Posterior cingulate gyrus (tissue), 11 donors: ENCODE measurements around the gene CHST7.
"Not testable (repeated sequence)": the region's sequence is repeated elsewhere in the genome, so short reads cannot be mapped to it uniquely, and the experiment has no call there.

ENCODE experiments used
- DNase-seq, 10 donors: peaks; one replicate each; pipeline versions ENCODE4 v3.0.0 to v3.0.0-alpha.2; 2020 to 2021; ENCODE audit warnings: mixed read lengths in 3 of 10
- intact Hi-C: fragments of 100-400 bp; cut with DNase I; formaldehyde crosslinking; loops from one replicate; pipeline ENCODE4 v1.15.1; 2023

Gene CHST7, protein sequence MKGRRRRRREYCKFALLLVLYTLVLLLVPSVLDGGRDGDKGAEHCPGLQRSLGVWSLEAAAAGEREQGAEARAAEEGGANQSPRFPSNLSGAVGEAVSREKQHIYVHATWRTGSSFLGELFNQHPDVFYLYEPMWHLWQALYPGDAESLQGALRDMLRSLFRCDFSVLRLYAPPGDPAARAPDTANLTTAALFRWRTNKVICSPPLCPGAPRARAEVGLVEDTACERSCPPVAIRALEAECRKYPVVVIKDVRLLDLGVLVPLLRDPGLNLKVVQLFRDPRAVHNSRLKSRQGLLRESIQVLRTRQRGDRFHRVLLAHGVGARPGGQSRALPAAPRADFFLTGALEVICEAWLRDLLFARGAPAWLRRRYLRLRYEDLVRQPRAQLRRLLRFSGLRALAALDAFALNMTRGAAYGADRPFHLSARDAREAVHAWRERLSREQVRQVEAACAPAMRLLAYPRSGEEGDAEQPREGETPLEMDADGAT

DNA sequence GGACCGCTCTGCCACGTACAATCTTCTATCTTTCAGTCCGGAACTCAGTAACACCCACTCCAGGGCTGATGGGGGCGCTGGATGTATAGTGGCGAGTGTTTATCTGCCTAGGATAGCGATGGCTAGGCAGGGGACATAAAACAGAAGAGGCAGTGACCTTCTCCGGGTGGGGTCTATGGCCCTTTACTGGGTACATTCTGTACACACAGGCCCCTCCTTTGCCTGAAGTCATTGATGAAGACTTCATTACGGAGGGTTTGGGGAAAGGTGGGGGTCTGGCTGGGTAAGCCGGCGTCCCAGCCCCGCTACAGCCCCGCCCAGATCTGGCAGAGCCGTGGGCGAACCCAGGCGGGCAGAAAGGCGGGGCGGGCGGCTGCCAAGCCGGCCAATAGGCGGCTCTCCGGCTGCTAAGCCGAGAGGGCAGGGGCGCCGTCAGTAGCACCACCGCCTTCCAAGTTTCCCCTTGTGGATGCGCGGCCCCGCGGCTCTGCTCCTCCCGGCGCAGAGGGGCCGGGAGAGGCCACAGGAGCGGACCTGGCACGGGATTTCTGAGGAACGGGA, at the start of gene CHST7:
TSS of gene CHST7 (plus strand) at position 435 of the 561 bp plus-strand sequence. CDS start 167 bp downstream, outside the sequence.
- DNase-seq, result peak; percentile 16 to 88 (median 40)
- intact Hi-C loops, result loop anchor here (10.0 kb wide), 1 partner anchor 71 kb away; no protein-coding TSS in a partner anchor

DNA sequence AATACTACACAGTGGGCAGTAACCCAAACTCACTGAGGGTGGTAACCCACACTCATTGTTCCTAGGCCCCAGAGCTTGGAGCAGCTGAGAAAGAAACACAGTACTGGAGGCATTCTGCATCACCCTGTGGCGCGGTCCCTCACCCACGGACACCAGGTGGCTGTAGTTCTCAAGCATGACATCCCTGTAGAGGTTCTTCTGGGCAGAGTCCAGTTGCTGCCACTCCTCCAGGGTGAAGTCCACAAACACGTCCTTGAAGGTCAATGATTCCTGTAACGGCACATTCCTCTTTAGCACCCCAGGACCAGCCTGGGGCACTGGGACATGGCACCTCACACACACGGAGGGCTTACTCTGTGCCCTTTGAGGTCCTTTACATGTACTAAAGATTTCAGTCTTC, 44.9 kb upstream of the CHST7 start:
- DNase-seq, intact Hi-C loops: not testable (repeated sequence)

- intact Hi-C loops, DNase-seq: not testable (repeated sequence)
Measured at GRCh38 chrX:46529740-46530403, 43.7 kb upstream of the CHST7 start.

DNA sequence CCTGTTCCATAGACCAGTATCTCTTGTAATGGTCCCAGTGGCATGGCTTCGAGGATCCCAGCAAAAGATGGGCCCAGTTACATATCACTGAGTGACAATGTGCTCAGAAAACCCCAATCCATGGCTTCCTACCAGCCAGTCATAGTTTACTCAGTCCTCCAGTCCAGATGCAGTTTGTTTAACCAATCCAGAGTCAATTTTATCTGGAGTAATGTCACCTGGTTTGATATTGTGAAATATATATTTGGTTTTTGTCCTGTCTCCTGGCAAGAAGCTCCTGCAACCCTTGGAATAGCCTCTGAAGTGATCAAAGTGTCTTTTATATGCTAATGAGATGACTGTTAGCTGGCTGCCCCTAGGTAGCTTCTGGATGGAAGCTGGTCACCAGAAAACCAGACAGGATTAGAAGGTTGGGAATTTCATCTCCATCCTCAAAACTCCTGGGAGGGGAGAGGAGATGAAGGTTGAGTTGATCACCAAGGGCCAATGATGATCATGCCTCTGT, 43.1 kb upstream of the CHST7 start:
- intact Hi-C loops, DNase-seq: not testable (repeated sequence)

- DNase-seq, result no peak
- intact Hi-C loops, result no loop called here
Measured at GRCh38 chrX:46531442-46531841, 42.1 kb upstream of the CHST7 start.

- DNase-seq, result no peak
- intact Hi-C loops, result no loop called here
Measured at GRCh38 chrX:46543441-46543840, 30.1 kb upstream of the CHST7 start.

GRCh38 chrX:46544527-46544926, 29.0 kb upstream of the CHST7 start:
- intact Hi-C loops, DNase-seq: not testable (repeated sequence)

- intact Hi-C loops, result no loop called here
- peak; percentile 82 to 98 (median 89) for DNase-seq
Measured at GRCh38 chrX:46545111-46546005, 28.2 kb upstream of the CHST7 start, which contains the start of gene ZNF674. Gene ZNF674 (minus strand): TSS chrX:46545421. CDS start chrX:46542087, 3,334 bp downstream.

- intact Hi-C loops, result no loop called here
- no peak for DNase-seq
Measured at GRCh38 chrX:46547857-46548256, 25.7 kb upstream of the CHST7 start.

- no peak for DNase-seq
- intact Hi-C loops, result loop anchor here (10.0 kb wide), 1 partner anchor 245 kb away; no protein-coding TSS in a partner anchor
Measured at GRCh38 chrX:46549914-46550313, 23.7 kb upstream of the CHST7 start.

GRCh38 chrX:46551494-46552128, 22.0 kb upstream of the CHST7 start:
- DNase-seq, result no peak
- intact Hi-C loops, result loop anchor here (10.0 kb wide), 1 partner anchor 243 kb away; no protein-coding TSS in a partner anchor

DNA sequence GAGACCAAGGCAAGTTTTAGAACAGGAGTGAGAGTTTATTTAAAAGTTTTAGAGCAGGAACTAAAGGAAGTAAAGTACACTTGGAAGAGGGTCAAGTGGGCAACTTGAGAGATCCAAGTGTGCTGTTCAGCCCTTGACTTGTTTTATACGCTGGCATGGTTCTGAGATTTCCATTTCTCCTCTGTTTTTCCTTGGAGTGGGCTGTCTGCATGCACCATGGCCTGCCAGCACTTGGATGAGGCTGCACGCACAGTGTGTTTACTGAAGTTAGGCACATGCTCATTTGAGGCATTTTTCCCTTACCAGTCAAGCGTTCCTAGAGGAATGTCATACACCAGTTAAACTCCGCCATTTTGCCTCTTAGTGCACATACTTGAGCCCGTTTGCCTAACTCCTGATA, 19.6 kb upstream of the CHST7 start:
- intact Hi-C loops, result loop anchor here (10.0 kb wide), 1 partner anchor 241 kb away; no protein-coding TSS in a partner anchor

GRCh38 chrX:46554942-46555341, 18.6 kb upstream of the CHST7 start:
- DNase-seq, result no peak

More for the DNA sequence above, 19.6 kb upstream of the CHST7 start:
- no peak for DNase-seq

GRCh38 chrX:46559062-46559461, 14.5 kb upstream of the CHST7 start:
- DNase-seq, result no peak
- intact Hi-C loops, result loop anchor here (10.0 kb wide), 1 partner anchor 236 kb away; no protein-coding TSS in a partner anchor

More at GRCh38 chrX:46554942-46555341, 18.6 kb upstream of the CHST7 start:
- intact Hi-C loops, result loop anchor here (10.0 kb wide), 1 partner anchor 240 kb away; no protein-coding TSS in a partner anchor

GRCh38 chrX:46561824-46562657, 11.5 kb upstream of the CHST7 start:
- no peak for DNase-seq

GRCh38 chrX:46567388-46567787, 6.2 kb upstream of the CHST7 start:
- DNase-seq, result no peak
- intact Hi-C loops, result no loop called here

More at GRCh38 chrX:46561824-46562657, 11.5 kb upstream of the CHST7 start:
- intact Hi-C loops, result no loop called here

DNA sequence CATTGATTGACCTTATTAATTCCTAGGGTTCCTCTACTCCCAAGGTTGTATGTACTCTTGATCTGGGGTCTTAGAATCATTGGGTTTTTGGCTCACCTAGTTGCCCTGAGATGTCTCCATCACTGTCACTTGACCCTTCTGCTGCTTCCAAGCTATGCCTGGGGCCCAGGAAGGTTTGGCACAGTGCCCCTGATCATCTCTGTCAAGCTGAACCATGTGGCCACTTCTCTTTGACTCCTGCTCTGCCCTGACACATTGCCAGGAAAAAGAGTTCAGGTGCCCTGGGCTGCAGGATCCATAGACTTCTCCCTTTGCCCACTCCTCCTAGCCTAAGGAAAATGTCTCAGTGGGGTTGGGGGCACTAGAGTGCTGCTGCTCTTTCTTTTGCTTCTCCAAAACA, 3.9 kb upstream of the CHST7 start:
- intact Hi-C loops, result loop anchor here (10.0 kb wide), 1 partner anchor 75 kb away; no protein-coding TSS in a partner anchor
- no peak for DNase-seq
